Activated T-cell treated with anti-CD3 and anti-CD28 coated beads for 4 hours (primary cell): ENCODE measurements around the gene ASF1A.

Experiments used
- DNase-seq: peaks from one replicate; pipeline ENCODE4 v3.0.0-alpha.2; 2020

ASF1A gene

GRCh38 chr6:118917546-118918328 is 23.8 kb downstream of the ASF1A start:
- no peak for DNase-seq

- DNase-seq = no peak
Measured at GRCh38 chr6:118918329-118918725, 24.4 kb downstream of the ASF1A start.

DNA sequence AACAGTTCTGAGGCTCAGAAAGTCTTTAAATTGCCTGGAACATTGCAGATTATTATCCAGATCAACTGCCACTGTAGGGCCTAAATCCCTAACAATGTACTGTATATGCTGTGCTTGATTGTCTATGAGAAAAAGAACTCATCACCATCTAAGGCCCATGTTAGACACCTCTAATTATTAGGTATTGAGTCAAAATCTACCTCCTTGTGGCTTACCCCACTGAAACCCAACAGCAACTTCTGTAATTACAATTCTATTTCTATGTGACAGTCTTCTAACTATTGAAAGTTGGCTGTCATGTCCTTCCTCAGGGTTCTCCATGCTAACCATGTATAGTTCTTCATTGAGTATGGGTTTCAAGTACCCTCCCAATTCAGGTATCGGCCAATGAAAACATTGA is 27.1 kb downstream of the ASF1A start:
- no peak for DNase-seq

DNA sequence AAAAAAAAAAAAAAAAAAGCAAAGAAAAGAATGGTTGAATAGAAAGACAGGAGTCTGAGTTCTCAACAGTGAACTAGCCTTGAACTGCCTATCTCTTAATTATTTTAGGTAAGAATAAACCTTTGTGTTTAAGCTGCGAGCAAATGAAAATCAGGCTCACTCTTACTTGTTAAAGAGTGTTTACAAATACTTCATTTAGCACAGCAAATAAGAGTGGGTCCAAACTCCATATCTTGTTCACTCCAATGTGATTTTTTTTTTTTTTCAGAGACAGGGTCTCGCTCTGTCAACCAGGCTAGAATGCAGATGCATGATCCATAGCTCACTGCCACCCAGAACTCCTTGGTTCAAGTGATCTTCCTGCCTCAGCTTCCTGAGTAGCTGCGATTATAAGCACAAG is 29.1 kb downstream of the ASF1A start:
- no peak for DNase-seq

DNA sequence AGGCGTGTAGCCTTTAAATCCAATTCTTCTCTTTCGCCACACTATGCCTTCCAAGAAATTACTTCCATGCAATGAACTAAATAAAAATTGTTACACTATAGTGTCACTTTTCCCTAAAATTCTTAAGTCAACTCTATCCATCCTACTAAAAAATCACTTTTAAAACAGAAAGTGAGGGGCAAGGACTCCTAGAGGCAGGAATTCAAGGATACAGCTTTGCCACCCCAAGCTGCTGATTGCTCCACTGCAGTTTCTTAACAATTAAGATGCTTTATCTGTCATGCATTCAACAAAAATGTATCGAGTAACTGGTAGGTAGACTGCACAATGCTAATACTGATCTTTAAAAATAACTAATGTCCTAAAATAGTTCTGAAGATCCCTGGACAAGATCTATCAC is 36.7 kb downstream of the ASF1A start:
- no peak for DNase-seq

GRCh38 chr6:118931436-118931835 is 37.5 kb downstream of the ASF1A start:
- no peak for DNase-seq

- no peak for DNase-seq
Measured at GRCh38 chr6:118932421-118932820, 38.5 kb downstream of the ASF1A start.

GRCh38 chr6:118933855-118934460 is 40.0 kb downstream of the ASF1A start:
- no peak for DNase-seq

- peak; percentile 84 for DNase-seq
Measured at GRCh38 chr6:118934461-118935330, 40.7 kb downstream of the ASF1A start, which contains the start of gene MCM9. TSS of gene MCM9 (minus strand) at chr6:118935159. CDS start at chr6:118931723, 3,436 bp downstream.

- DNase-seq = no peak
Measured at GRCh38 chr6:118935331-118935668, 41.3 kb downstream of the ASF1A start.

- DNase-seq = no peak
Measured at GRCh38 chr6:118935978-118936703, 42.2 kb downstream of the ASF1A start.

DNA sequence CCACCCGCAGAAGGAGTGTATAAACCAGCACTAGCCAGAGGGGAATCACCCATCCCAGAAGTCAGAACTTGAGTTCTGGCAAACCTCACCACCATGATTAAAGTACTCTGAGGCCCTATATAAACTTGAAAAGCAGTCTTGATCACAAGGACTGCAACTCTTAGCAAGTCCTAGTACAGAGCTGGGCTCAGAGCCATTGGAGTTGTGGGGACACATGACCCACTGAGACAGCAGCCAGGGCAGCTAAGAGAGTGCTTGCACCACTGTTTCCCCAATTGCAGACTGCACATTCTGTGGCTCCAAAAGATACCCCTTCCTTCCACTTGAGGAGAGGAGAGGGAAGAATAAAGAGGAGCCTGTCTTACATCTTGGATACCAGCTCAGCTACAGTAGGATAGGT is 45.7 kb downstream of the ASF1A start:
- no peak for DNase-seq

DNA sequence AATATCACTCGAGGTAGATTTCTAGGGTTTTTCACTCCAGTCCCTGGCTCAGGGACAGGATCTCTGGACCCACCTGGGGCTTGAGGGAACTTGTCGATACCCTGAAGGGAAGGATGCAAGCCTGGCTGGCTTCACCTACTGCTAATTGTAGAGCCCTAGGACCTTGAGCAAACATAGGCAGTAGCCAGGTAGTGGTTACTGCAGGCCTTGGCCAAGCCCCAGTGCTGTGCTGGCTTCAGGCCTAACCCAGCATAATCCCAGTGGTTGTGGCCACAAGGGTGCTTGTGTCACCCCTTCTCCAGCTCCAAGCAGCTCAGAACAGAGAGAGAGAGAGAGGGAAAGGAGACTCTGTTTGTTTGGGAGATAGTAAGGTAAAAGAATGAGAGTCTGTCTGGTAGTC is 46.8 kb downstream of the ASF1A start:
- no peak for DNase-seq

DNA sequence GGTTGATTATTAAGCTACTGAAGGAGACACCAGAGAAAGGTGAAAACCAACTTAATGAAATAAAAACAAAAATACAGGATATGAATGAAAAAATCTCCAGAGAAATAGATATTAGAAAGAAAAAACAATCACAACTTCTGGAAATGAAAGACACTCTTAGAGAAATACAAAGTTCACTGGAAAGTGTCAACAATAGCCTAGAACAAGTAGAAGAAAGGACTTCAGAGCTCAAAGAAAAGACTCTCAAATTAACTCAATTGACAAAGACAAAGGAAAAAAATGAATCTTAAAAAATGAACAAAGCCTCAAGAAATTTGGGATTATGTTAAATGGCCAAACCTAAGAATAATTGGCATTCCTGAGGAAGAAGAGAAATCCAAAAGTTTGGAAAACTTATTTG is 51.3 kb downstream of the ASF1A start:
- DNase-seq = no peak

DNA sequence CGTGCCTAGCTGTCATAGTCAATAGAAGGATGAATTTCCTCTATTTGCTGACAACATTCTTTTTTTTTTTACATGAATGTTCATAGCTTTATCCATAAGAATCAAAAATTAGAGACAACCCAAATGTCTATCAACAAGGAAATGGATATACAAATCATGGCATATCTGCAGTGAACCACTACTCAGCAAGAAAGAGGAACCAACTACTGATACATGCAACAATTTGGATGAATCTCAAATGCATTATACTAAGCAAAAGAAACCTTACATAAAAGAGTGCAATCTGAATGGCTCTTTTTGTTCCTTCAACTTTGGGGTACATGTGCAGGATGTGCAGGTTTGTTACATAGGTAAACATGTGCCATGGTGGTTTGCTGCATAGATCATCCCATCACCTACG is 58.7 kb downstream of the ASF1A start:
- no peak for DNase-seq

- DNase-seq = no peak
Measured at GRCh38 chr6:118953391-118953790, 59.4 kb downstream of the ASF1A start.
